Adrenal gland (tissue), 5 donors: ENCODE data around the gene UBE2E1.

Experiments used
- CTCF ChIP-seq, 6 experiments: fragments of 450-650 bp in 4 of 6; fragments of 200-600 bp in 2 of 6; sonication (generic) in 1 of 6; IDR thresholded peaks; 1 replicate in 5 of 6; 2 replicates in 1 of 6; pipeline versions ENCODE4 v1.5.1 to v1.8.0; 2016 to 2021; ENCODE audit warnings: antibody characterized with exemption in 6 of 6, mild to moderate bottlenecking in 2 of 6, moderate library complexity in 1 of 6
- POLR2A ChIP-seq, 2 donors: fragments of 450-650 bp; IDR thresholded peaks; one replicate each; pipeline ENCODE4 v1.6.1; 2017; ENCODE audit warnings: antibody characterized with exemption in 2 of 2, mild to moderate bottlenecking in 2 of 2, moderate library complexity in 1 of 2
- donor health status: DM: no; HTN: no; CAD: no.

DNA sequence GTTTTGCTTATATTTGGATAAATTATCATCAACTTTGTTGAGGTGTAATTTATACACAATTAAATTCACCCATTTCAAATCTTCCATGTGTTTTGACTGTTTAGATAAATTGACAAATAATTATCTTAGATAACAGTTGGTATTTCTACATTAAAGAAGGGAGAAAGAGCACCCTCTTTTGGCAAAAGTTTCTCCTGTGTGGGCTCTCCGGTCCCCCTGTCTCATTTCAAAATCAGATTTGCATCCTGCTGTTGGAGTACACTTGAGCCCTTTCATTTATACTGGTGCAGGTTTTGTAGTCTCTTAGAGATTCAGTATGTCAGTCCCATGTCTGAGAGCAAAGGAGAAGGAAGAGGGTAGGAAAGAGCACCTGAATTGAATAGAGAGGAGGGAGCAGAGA, 61.6 kb downstream of the UBE2E1 start:
- TF ChIP-seq POLR2A (IDR thresholded peaks at IDR 0.05) (no peak), CTCF (IDR thresholded peaks at IDR 0.05) (no peak)
